HepG2 (cell line): ENCODE data around the gene DAB2. TPM values are rescaled to one million over a fixed set of nuclear protein-coding genes. Genes with fewer than 3 reads are reported as not detected.

Experiments
- LCORL ChIP-seq, 2 experiments: fragments of 450-650 bp in 1 of 2; sonication (generic) in 1 of 2; formaldehyde crosslinking in 1 of 2; IDR thresholded peaks; 2 replicates each; pipeline versions ENCODE4 v1.5.0 to v1.6.1; 2017 to 2020; ENCODE audit warnings: antibody characterized with exemption in 1 of 2, missing genetic modification reagents in 1 of 2
- MIXL1 ChIP-seq: IDR thresholded peaks from 2 replicates; pipeline ENCODE4 v1.6.1; 2016
- ZNF609 ChIP-seq: sonication (generic); formaldehyde crosslinking; IDR thresholded peaks from 2 replicates; pipeline ENCODE4 v1.4.0; 2020; ENCODE audit warnings: mild to moderate bottlenecking, missing genetic modification reagents, borderline replicate concordance
- polyA plus RNA-seq, 8 experiments: library from polyadenylated mRNA; depleted of rRNA in 3 of 8; stranded (reverse) in 7 of 8; unstranded in 1 of 8; fragments of >200 nt; fragmentation: Illumina TruSeq in 4 of 8; extraction: Trizol in 4 of 8; gene quantifications; 2 replicates each; pipeline versions ENCODE4 v1.2.1 to v1.2.3, GENCODE V29; 2011 to 2016; ENCODE audit warnings: low read depth in 4 of 8, missing spikeins in 1 of 8, mixed read lengths in 1 of 8; ENCODE audit not compliant: insufficient read depth in 1 of 8
- total RNA-seq, 5 experiments: library from RNA; depleted of rRNA; stranded (reverse); fragments of >200 nt; fragmentation: Illumina TruSeq; extraction: Trizol; gene quantifications; 2 replicates each; pipeline ENCODE4 v1.2.3, GENCODE V29; 2016; ENCODE audit warnings: low read depth in 1 of 5
- TF ChIP-seq, protein P1 (sequence below): IDR thresholded peaks from 2 replicates; pipeline ENCODE4 v1.4.0; 2020; ENCODE audit warnings: mild to moderate bottlenecking, missing genetic modification reagents

DAB2 gene
- total and polyA plus RNA-seq, 2 of the 13 experiments (the other 11 are each of a cell fraction or from before 2014, with no cell fraction given): 6.4 to 6.5 TPM

GRCh38 chr5:39447968-39448367 lies 23.2 kb upstream of the DAB2 start (continued):
- TF ChIP-seq, protein P1, sequence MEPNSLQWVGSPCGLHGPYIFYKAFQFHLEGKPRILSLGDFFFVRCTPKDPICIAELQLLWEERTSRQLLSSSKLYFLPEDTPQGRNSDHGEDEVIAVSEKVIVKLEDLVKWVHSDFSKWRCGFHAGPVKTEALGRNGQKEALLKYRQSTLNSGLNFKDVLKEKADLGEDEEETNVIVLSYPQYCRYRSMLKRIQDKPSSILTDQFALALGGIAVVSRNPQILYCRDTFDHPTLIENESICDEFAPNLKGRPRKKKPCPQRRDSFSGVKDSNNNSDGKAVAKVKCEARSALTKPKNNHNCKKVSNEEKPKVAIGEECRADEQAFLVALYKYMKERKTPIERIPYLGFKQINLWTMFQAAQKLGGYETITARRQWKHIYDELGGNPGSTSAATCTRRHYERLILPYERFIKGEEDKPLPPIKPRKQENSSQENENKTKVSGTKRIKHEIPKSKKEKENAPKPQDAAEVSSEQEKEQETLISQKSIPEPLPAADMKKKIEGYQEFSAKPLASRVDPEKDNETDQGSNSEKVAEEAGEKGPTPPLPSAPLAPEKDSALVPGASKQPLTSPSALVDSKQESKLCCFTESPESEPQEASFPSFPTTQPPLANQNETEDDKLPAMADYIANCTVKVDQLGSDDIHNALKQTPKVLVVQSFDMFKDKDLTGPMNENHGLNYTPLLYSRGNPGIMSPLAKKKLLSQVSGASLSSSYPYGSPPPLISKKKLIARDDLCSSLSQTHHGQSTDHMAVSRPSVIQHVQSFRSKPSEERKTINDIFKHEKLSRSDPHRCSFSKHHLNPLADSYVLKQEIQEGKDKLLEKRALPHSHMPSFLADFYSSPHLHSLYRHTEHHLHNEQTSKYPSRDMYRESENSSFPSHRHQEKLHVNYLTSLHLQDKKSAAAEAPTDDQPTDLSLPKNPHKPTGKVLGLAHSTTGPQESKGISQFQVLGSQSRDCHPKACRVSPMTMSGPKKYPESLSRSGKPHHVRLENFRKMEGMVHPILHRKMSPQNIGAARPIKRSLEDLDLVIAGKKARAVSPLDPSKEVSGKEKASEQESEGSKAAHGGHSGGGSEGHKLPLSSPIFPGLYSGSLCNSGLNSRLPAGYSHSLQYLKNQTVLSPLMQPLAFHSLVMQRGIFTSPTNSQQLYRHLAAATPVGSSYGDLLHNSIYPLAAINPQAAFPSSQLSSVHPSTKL (CRISPR knock-in tag): peak; percentile 68
- TF ChIP-seq ZNF609 (CRISPR knock-in tag): peak; percentile 63; the same call in 1 of the 2 replicates
- no peak for TF ChIP-seq LCORL (IDR thresholded peaks at IDR 0.05)
- TF ChIP-seq LCORL (CRISPR knock-in tag; IDR thresholded peaks at IDR 0.05): no peak
- TF ChIP-seq MIXL1 (CRISPR knock-in tag): 0 out of 2 replicates have a peak, but pooled peaks have one; percentile 27
